HepG2 (cell line): ENCODE data around the gene UNG. TPM values are rescaled to one million over a fixed set of nuclear protein-coding genes. Genes with fewer than 3 reads are reported as not detected.

Experiments used
- ATF7-NPFF ChIP-seq: sonication (generic); formaldehyde crosslinking; IDR thresholded peaks from 2 replicates; pipeline ENCODE4 v1.8.1; 2023; ENCODE audit warnings: mild to moderate bottlenecking, low read depth, missing genetic modification reagents, moderate library complexity
- CBX5 ChIP-seq: sonication (generic); formaldehyde crosslinking; IDR thresholded peaks from 2 replicates; pipeline ENCODE4 v1.4.0; 2020; ENCODE audit warnings: missing genetic modification reagents, borderline replicate concordance
- DNMT3B ChIP-seq: conservative IDR thresholded peaks from 2 replicates; pipeline ENCODE4 v1.6.1; 2016; ENCODE audit warnings: missing biosample characterization, control low read depth
- LCORL ChIP-seq, 2 experiments: fragments of 450-650 bp in 1 of 2; sonication (generic) in 1 of 2; formaldehyde crosslinking in 1 of 2; IDR thresholded peaks; 2 replicates each; pipeline versions ENCODE4 v1.5.0 to v1.6.1; 2017 to 2020; ENCODE audit warnings: antibody characterized with exemption in 1 of 2, missing genetic modification reagents in 1 of 2
- PBX2 ChIP-seq: IDR thresholded peaks from 2 replicates; pipeline ENCODE4 v1.6.1; 2016; ENCODE audit warnings: control low read depth
- PHF20 ChIP-seq: sonication (generic); formaldehyde crosslinking; IDR thresholded peaks from 2 replicates; pipeline ENCODE4 v1.5.0; 2020; ENCODE audit warnings: mild to moderate bottlenecking, missing genetic modification reagents
- PHF5A ChIP-seq: IDR thresholded peaks from one replicate; pipeline ENCODE4 v1.6.1; 2018; ENCODE audit warnings: low read depth, missing genetic modification reagents; ENCODE audit not compliant: unreplicated experiment
- TARDBP ChIP-seq: sonication (generic); formaldehyde crosslinking; IDR thresholded peaks from 2 replicates; pipeline ENCODE4 v1.8.0; 2022; ENCODE audit warnings: mild to moderate bottlenecking, missing genetic modification reagents
- TBL1XR1 ChIP-seq: fragments of 150-350 bp; IDR thresholded peaks from 2 replicates; pipeline ENCODE4 v1.6.1; 2014; ENCODE audit warnings: borderline replicate concordance, low read length; ENCODE audit not compliant: partially characterized antibody
- TERF1 ChIP-seq: sonication (generic); formaldehyde crosslinking; IDR thresholded peaks from 2 replicates; pipeline ENCODE4 v1.8.0; 2022; ENCODE audit warnings: mild to moderate bottlenecking, missing genetic modification reagents, moderate library complexity
- WIZ ChIP-seq: sonication (generic); formaldehyde crosslinking; IDR thresholded peaks from 2 replicates; pipeline ENCODE4 v1.5.1; 2020; ENCODE audit warnings: mild to moderate bottlenecking, missing genetic modification reagents
- ZC3H4 ChIP-seq: sonication (generic); formaldehyde crosslinking; IDR thresholded peaks from 2 replicates; pipeline ENCODE4 v1.4.0; 2020; ENCODE audit warnings: missing genetic modification reagents, borderline replicate concordance
- ZFP36L1 ChIP-seq: sonication (generic); formaldehyde crosslinking; IDR thresholded peaks from 2 replicates; pipeline ENCODE4 v1.8.0; 2022; ENCODE audit warnings: mild to moderate bottlenecking, missing genetic modification reagents, moderate library complexity
- ZNF496 ChIP-seq: sonication (generic); formaldehyde crosslinking; IDR thresholded peaks from 2 replicates; pipeline ENCODE4 v1.8.1; 2023; ENCODE audit warnings: mild to moderate bottlenecking, moderate library complexity, missing genetic modification reagents; ENCODE audit not compliant: insufficient replicate concordance
- ZNF558 ChIP-seq: sonication (generic); formaldehyde crosslinking; IDR thresholded peaks from 2 replicates; pipeline ENCODE4 v1.9.0; 2022; ENCODE audit warnings: mild to moderate bottlenecking, missing genetic modification reagents, borderline replicate concordance
- ZNF572 ChIP-seq: sonication (generic); formaldehyde crosslinking; IDR thresholded peaks from 2 replicates; pipeline ENCODE4 v1.5.1; 2020; ENCODE audit warnings: mild to moderate bottlenecking, missing genetic modification reagents
- ZNF580 ChIP-seq: IDR thresholded peaks from 2 replicates; pipeline ENCODE4 v1.6.1; 2016; ENCODE audit warnings: low read depth, borderline replicate concordance
- ZNF747 ChIP-seq: sonication (generic); formaldehyde crosslinking; IDR thresholded peaks from 2 replicates; pipeline ENCODE4 v1.8.1; 2023; ENCODE audit warnings: missing genetic modification reagents, mild to moderate bottlenecking, borderline replicate concordance
- ZNF776 ChIP-seq: sonication (generic); formaldehyde crosslinking; IDR thresholded peaks from 2 replicates; pipeline ENCODE4 v1.4.0; 2020; ENCODE audit warnings: mild to moderate bottlenecking, missing genetic modification reagents
- polyA plus RNA-seq, 8 experiments: library from polyadenylated mRNA; depleted of rRNA in 3 of 8; stranded (reverse) in 7 of 8; unstranded in 1 of 8; fragments of >200 nt; fragmentation: Illumina TruSeq in 4 of 8; extraction: Trizol in 4 of 8; gene quantifications; 2 replicates each; pipeline versions ENCODE4 v1.2.1 to v1.2.3, GENCODE V29; 2011 to 2016; ENCODE audit warnings: low read depth in 4 of 8, missing spikeins in 1 of 8, mixed read lengths in 1 of 8; ENCODE audit not compliant: insufficient read depth in 1 of 8
- total RNA-seq, 5 experiments: library from RNA; depleted of rRNA; stranded (reverse); fragments of >200 nt; fragmentation: Illumina TruSeq; extraction: Trizol; gene quantifications; 2 replicates each; pipeline ENCODE4 v1.2.3, GENCODE V29; 2016; ENCODE audit warnings: low read depth in 1 of 5
- TF ChIP-seq, protein P1 (sequence below): sonication (generic); formaldehyde crosslinking; IDR thresholded peaks from 2 replicates; pipeline ENCODE4 v1.4.0; 2020; ENCODE audit warnings: missing genetic modification reagents
- TF ChIP-seq, protein P2 (sequence below): sonication (generic); formaldehyde crosslinking; IDR thresholded peaks from 2 replicates; pipeline ENCODE4 v1.5.1; 2020; ENCODE audit warnings: missing genetic modification reagents, mild to moderate bottlenecking, borderline replicate concordance

UNG gene
- total and polyA plus RNA-seq, 2 of the 13 experiments (the other 11 are each of a cell fraction or from before 2014, with no cell fraction given), result 23.3 to 114 TPM

DNA sequence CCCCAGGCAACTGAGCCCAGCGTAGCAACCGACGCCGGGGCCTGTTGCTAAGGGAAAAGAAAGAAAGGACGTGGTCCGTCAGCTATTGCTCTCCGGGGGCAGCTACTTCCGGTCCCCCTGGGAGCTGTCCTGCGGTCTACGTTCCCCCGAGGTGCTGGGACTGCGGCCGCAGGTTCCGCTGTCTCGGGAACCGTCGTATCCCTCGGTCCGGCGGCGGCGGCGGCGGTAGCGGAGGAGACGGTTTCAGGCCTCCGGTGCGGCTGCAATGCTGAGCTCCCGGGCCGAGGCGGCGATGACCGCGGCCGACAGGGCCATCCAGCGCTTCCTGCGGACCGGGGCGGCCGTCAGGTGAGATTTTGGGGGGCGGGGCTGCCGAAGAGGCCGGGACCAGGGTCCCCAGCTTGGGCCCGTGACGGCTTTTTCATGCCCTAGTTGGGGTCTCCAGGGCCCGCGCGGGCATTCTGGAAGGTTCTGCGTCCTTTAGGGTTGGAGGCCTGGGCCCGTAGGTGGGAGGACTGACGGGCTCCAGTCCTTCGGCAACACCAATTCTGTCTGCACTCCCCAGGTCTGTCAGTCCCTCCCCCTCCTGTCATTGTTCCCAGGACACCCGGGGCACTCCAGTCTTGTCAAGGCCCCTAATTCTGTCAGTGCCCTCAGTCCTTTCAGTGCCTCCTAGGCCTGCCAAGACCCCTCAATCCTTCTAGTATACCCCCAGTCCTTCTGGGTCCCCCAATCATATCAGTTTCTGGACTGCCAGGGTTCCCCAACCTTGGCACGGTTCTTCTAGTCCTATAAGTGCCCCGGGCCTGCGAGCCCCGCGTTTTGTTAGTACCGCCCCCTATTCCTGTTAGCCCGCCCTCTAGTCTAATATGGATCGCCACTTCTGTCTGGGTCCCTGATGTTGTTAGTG is 44.7 kb upstream of the UNG start, which contains the start of gene USP30 (continued):
- TF ChIP-seq ZC3H4, result no peak
- TF ChIP-seq TBL1XR1, result peak; percentile 82
- TF ChIP-seq, protein P1, sequence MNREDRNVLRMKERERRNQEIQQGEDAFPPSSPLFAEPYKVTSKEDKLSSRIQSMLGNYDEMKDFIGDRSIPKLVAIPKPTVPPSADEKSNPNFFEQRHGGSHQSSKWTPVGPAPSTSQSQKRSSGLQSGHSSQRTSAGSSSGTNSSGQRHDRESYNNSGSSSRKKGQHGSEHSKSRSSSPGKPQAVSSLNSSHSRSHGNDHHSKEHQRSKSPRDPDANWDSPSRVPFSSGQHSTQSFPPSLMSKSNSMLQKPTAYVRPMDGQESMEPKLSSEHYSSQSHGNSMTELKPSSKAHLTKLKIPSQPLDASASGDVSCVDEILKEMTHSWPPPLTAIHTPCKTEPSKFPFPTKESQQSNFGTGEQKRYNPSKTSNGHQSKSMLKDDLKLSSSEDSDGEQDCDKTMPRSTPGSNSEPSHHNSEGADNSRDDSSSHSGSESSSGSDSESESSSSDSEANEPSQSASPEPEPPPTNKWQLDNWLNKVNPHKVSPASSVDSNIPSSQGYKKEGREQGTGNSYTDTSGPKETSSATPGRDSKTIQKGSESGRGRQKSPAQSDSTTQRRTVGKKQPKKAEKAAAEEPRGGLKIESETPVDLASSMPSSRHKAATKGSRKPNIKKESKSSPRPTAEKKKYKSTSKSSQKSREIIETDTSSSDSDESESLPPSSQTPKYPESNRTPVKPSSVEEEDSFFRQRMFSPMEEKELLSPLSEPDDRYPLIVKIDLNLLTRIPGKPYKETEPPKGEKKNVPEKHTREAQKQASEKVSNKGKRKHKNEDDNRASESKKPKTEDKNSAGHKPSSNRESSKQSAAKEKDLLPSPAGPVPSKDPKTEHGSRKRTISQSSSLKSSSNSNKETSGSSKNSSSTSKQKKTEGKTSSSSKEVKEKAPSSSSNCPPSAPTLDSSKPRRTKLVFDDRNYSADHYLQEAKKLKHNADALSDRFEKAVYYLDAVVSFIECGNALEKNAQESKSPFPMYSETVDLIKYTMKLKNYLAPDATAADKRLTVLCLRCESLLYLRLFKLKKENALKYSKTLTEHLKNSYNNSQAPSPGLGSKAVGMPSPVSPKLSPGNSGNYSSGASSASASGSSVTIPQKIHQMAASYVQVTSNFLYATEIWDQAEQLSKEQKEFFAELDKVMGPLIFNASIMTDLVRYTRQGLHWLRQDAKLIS (CRISPR knock-in tag), result no peak; the same call in 1 of the 2 replicates
- peak; percentile 74; the same call in 1 of the 2 replicates for TF ChIP-seq ATF7-NPFF
- TF ChIP-seq LCORL (IDR thresholded peaks at IDR 0.05), result no peak
- peak; percentile 84 for TF ChIP-seq LCORL (CRISPR knock-in tag; IDR thresholded peaks at IDR 0.05)
- peak; percentile 98 for TF ChIP-seq PHF20
- TF ChIP-seq TERF1 (CRISPR knock-in tag), result no peak
- TF ChIP-seq ZNF580 (CRISPR knock-in tag), result peak; percentile 94
- no peak for TF ChIP-seq ZFP36L1 (CRISPR knock-in tag)
- TF ChIP-seq ZNF572 (CRISPR knock-in tag), result no peak
- TF ChIP-seq ZNF747 (CRISPR knock-in tag), result no peak; the same call in 1 of the 2 replicates
- peak; percentile 92 for TF ChIP-seq PHF5A (CRISPR knock-in tag)
- no peak for TF ChIP-seq DNMT3B
- TF ChIP-seq, protein P2, sequence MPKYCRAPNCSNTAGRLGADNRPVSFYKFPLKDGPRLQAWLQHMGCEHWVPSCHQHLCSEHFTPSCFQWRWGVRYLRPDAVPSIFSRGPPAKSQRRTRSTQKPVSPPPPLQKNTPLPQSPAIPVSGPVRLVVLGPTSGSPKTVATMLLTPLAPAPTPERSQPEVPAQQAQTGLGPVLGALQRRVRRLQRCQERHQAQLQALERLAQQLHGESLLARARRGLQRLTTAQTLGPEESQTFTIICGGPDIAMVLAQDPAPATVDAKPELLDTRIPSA (CRISPR knock-in tag), result no peak; the same call in 1 of the 2 replicates
- peak; percentile 27; the same call in 1 of the 2 replicates for TF ChIP-seq WIZ (CRISPR knock-in tag)
- TF ChIP-seq ZNF496 (CRISPR knock-in tag), result no peak
- TF ChIP-seq ZNF558 (CRISPR knock-in tag), result peak; percentile 73; the same call in 1 of the 2 replicates
- TF ChIP-seq CBX5, result peak; percentile 99
- TF ChIP-seq TARDBP (CRISPR knock-in tag), result peak; percentile 90
- no peak for TF ChIP-seq ZNF776 (CRISPR knock-in tag)
- no peak for TF ChIP-seq PBX2 (CRISPR knock-in tag)
